Stimulated activated naive CD8-positive, alpha-beta T cell treated with anti-CD3 and anti-CD28 coated beads, Interleukin-15, amount 100 ng/mL, for 72 hours (primary cell): ENCODE measurements around the gene SYT15.
A peak's percentile ranks its signal among the peaks of the same experiment; 100 is the strongest.
"Not testable (repeated sequence)": the region's sequence is repeated elsewhere in the genome, so short reads cannot be mapped to it uniquely, and the experiment has no call there.

Experiments used
- ATAC-seq: fragments of 150-1000 bp; cut with Tn5 transposase; 2 replicates; pipeline ENCODE4 v1.10.0; 2021; ENCODE audit warnings: mild to moderate bottlenecking, moderate library complexity
- DNase-seq, 2 donors: peaks; one replicate each; pipeline ENCODE4 v3.0.0; 2021 to 2022
- H3K27ac Mint-ChIP-seq, 2 donors: one replicate each; pipeline ENCODE4 v1.8.0; 2022; ENCODE audit warnings: mild to moderate bottlenecking in 2 of 2, mixed read lengths in 2 of 2, moderate library complexity in 2 of 2
- H3K27me3 Mint-ChIP-seq: one replicate; pipeline ENCODE4 v1.8.0; 2022; ENCODE audit warnings: mixed read lengths
- H3K4me1 Mint-ChIP-seq: one replicate; pipeline ENCODE4 v1.8.0; 2022; ENCODE audit warnings: mild to moderate bottlenecking, mixed read lengths
- H3K4me3 Mint-ChIP-seq, 2 donors: one replicate each; pipeline ENCODE4 v1.8.0; 2022; ENCODE audit warnings: mild to moderate bottlenecking in 2 of 2, mixed read lengths in 2 of 2, moderate library complexity in 1 of 2
- H3K9me3 Mint-ChIP-seq, 2 donors: one replicate each; pipeline ENCODE4 v1.8.0; 2022; ENCODE audit warnings: mixed read lengths in 2 of 2

The SYT15 gene

GRCh38 chr10:46589589-46589988 is 10.7 kb downstream of the SYT15 start:
- H3K9me3 Mint-ChIP-seq, H3K4me1 Mint-ChIP-seq, H3K4me3 Mint-ChIP-seq, ATAC-seq, DNase-seq, H3K27me3 Mint-ChIP-seq, H3K27ac Mint-ChIP-seq: not testable (repeated sequence)

GRCh38 chr10:46591053-46591452 is 12.1 kb downstream of the SYT15 start:
- H3K27me3 Mint-ChIP-seq, ATAC-seq, H3K4me1 Mint-ChIP-seq, H3K9me3 Mint-ChIP-seq, DNase-seq, H3K4me3 Mint-ChIP-seq, H3K27ac Mint-ChIP-seq: not testable (repeated sequence)

DNA sequence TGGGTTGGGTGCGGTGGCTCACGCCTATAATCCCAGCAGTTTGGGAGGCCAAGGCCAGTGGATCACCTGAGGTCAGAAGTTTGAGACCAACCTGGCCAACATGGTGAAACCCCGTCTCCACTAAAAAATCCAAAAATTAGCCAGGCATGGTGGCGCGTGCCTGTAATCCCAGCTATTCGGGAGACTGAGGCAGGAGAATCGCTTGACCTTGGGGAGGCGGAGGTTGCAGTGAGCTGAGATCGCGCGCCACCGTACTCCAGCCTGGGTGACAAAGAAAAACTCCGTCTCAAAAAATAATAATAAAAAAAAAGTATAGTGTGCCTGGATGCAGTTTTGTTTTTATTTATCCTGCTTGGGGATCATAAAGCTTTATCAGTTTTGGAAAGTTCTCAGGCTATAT is 14.4 kb downstream of the SYT15 start:
- not testable (repeated sequence) for H3K4me3 Mint-ChIP-seq, H3K4me1 Mint-ChIP-seq, ATAC-seq, DNase-seq, H3K27ac Mint-ChIP-seq, H3K27me3 Mint-ChIP-seq, H3K9me3 Mint-ChIP-seq

- not testable (repeated sequence) for ATAC-seq, H3K4me1 Mint-ChIP-seq, H3K27ac Mint-ChIP-seq, H3K27me3 Mint-ChIP-seq, DNase-seq, H3K4me3 Mint-ChIP-seq, H3K9me3 Mint-ChIP-seq
These were observed 15.6 kb downstream of the SYT15 start for GRCh38 chr10:46594453-46595063.

GRCh38 chr10:46596570-46596969 is 17.6 kb downstream of the SYT15 start:
- H3K4me1 Mint-ChIP-seq, ATAC-seq, DNase-seq, H3K9me3 Mint-ChIP-seq, H3K27me3 Mint-ChIP-seq, H3K27ac Mint-ChIP-seq, H3K4me3 Mint-ChIP-seq: not testable (repeated sequence)

- not testable (repeated sequence) for H3K27ac Mint-ChIP-seq, H3K27me3 Mint-ChIP-seq, H3K9me3 Mint-ChIP-seq, H3K4me1 Mint-ChIP-seq
- peak in 1 of 2 donors; percentile 23 for DNase-seq
- H3K4me3 Mint-ChIP-seq, result peak overlapping the region in 1 of 2 donors; percentile 16
- peak; percentile 90 for ATAC-seq
These were observed 18.8 kb downstream of the SYT15 start for GRCh38 chr10:46597616-46598246.

DNA sequence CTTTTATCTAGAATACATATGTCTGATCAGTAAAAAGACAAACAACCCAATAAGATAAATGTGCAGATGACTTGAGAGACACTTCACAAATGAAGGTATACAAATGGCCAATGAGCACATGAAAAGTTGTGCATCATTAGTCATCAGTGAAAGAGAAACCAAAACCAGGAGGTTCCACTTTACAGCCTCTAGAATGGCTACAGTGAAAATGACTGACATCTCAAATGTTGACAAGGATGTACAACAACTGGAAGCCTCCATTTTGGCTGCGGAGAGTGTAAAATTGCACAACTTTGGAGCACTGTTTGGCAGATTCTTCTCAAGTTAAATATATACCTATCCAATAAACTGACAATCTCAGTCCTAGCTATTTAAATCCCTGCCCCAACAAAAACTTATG is 21.6 kb downstream of the SYT15 start:
- ATAC-seq, result peak; percentile 84
- not testable (repeated sequence) for H3K27me3 Mint-ChIP-seq, H3K4me1 Mint-ChIP-seq, H3K4me3 Mint-ChIP-seq, H3K9me3 Mint-ChIP-seq, H3K27ac Mint-ChIP-seq, DNase-seq

GRCh38 chr10:46615540-46615939 is 36.6 kb downstream of the SYT15 start:
- DNase-seq, H3K27ac Mint-ChIP-seq, H3K4me1 Mint-ChIP-seq, H3K27me3 Mint-ChIP-seq, H3K4me3 Mint-ChIP-seq, ATAC-seq: not testable (repeated sequence)
- H3K9me3 Mint-ChIP-seq, result peaks cover 0 to 13% of the 10 kb centered on the region in 2 donors

- not testable (repeated sequence) for DNase-seq, H3K27me3 Mint-ChIP-seq, ATAC-seq, H3K4me1 Mint-ChIP-seq, H3K27ac Mint-ChIP-seq, H3K4me3 Mint-ChIP-seq
- peaks cover 0 to 13% of the 10 kb centered on the region in 2 donors for H3K9me3 Mint-ChIP-seq
These were observed 37.3 kb downstream of the SYT15 start for GRCh38 chr10:46616227-46616626.

DNA sequence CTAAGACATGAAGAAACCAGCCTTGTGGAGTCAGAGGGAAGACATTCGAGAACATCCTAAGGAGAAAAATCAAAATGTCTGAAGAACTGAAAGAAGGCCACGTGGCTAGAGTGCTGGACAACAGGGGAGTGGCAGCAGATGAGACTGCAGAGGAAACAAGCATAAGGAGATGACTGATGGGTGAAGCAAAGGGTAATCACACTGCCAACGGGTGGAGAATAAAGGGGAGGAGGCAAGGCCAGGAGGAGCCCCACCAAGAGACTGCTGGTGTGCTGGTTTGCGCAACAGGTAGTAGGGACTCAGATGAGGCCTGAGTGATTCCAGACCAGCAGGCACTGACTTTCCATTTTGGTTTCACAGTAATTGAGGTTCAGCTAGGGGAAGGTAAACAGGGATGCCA is 38.2 kb downstream of the SYT15 start:
- H3K4me3 Mint-ChIP-seq, H3K27me3 Mint-ChIP-seq, DNase-seq, H3K4me1 Mint-ChIP-seq, ATAC-seq, H3K27ac Mint-ChIP-seq: not testable (repeated sequence)
- peaks cover 0 to 13% of the 10 kb centered on the region in 2 donors for H3K9me3 Mint-ChIP-seq

DNA sequence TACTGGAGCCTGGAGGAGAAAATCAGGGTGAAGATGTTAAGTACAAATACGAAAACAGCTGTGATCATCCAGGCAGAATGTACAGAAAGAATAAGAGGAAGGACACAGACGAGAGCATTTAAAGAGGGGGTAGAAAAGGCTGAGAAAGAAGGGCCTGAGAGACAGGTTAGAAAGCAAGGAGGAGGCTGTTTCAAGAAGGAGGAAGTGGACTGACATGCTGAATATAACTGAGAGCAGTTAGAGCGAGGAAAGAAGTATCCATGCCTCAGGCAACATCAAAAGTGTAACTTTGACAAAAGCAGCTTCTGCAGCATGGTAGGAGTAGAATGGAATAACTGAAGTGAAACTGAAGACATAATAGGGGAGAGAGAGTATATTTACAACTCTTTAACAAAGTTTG is 39.0 kb downstream of the SYT15 start:
- H3K4me1 Mint-ChIP-seq, H3K4me3 Mint-ChIP-seq, DNase-seq, H3K27ac Mint-ChIP-seq, ATAC-seq, H3K27me3 Mint-ChIP-seq: not testable (repeated sequence)
- peaks cover 0 to 13% of the 10 kb centered on the region in 2 donors for H3K9me3 Mint-ChIP-seq

GRCh38 chr10:46623899-46624654 is 45.1 kb downstream of the SYT15 start:
- H3K9me3 Mint-ChIP-seq, ATAC-seq, H3K4me3 Mint-ChIP-seq, H3K27me3 Mint-ChIP-seq, DNase-seq, H3K27ac Mint-ChIP-seq, H3K4me1 Mint-ChIP-seq: not testable (repeated sequence)

GRCh38 chr10:46629805-46630204 is 50.9 kb downstream of the SYT15 start:
- H3K27me3 Mint-ChIP-seq, ATAC-seq, H3K9me3 Mint-ChIP-seq, H3K4me1 Mint-ChIP-seq, H3K27ac Mint-ChIP-seq, DNase-seq, H3K4me3 Mint-ChIP-seq: not testable (repeated sequence)

DNA sequence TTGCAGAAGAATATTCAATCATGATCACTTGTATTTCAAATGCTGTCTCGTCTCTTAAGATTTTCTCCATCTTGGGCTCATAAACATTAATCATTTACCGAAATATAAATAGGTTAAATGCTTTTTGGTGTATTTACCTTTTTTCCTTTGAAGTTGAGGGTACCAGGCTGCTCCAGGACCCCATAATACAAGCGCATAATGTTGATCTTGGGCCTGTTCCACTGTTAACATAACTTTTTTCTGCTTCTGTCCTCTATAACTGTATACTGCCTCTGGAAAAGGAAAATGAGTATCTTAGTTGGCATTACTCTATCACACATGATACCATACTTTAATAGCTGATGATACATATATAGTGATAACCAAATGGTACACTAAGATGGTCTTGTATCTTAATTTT is 51.9 kb downstream of the SYT15 start:
- not testable (repeated sequence) for H3K9me3 Mint-ChIP-seq, ATAC-seq, H3K4me3 Mint-ChIP-seq, H3K27me3 Mint-ChIP-seq, H3K4me1 Mint-ChIP-seq, DNase-seq, H3K27ac Mint-ChIP-seq

- not testable (repeated sequence) for DNase-seq, H3K9me3 Mint-ChIP-seq, H3K27ac Mint-ChIP-seq, H3K4me3 Mint-ChIP-seq, ATAC-seq, H3K4me1 Mint-ChIP-seq, H3K27me3 Mint-ChIP-seq
These were observed 52.8 kb downstream of the SYT15 start for GRCh38 chr10:46631683-46632082.

- H3K27me3 Mint-ChIP-seq, H3K4me1 Mint-ChIP-seq, DNase-seq, H3K27ac Mint-ChIP-seq, H3K9me3 Mint-ChIP-seq, H3K4me3 Mint-ChIP-seq, ATAC-seq: not testable (repeated sequence)
These were observed 55.8 kb downstream of the SYT15 start for GRCh38 chr10:46634698-46635097.
